HG02870 (cell line): ENCODE measurements around the gene RTN4IP1.
A peak's percentile ranks its signal among the peaks of the same experiment; 100 is the strongest.

Experiments
- ATAC-seq: cut with Tn5 transposase; IDR thresholded peaks from one replicate; pipeline ENCODE4 v1.9.1; 2021; ENCODE audit warnings: mild to moderate bottlenecking, moderate library complexity; ENCODE audit not compliant: unreplicated experiment

Gene RTN4IP1

GRCh38 chr6:106629103-106629858, at the start of gene RTN4IP1, which contains the start of gene QRSL1:
Gene RTN4IP1, minus strand, starts transcription at chr6:106629498. Its CDS starts 477 bp downstream, at chr6:106629021.
Gene QRSL1, plus strand, starts transcription at chr6:106629578. Its CDS starts 104 bp downstream, at chr6:106629682.
- peak; percentile 74 for ATAC-seq

- ATAC-seq = no peak
These were observed 48.0 kb upstream of the RTN4IP1 start for GRCh38 chr6:106677282-106677681.

DNA sequence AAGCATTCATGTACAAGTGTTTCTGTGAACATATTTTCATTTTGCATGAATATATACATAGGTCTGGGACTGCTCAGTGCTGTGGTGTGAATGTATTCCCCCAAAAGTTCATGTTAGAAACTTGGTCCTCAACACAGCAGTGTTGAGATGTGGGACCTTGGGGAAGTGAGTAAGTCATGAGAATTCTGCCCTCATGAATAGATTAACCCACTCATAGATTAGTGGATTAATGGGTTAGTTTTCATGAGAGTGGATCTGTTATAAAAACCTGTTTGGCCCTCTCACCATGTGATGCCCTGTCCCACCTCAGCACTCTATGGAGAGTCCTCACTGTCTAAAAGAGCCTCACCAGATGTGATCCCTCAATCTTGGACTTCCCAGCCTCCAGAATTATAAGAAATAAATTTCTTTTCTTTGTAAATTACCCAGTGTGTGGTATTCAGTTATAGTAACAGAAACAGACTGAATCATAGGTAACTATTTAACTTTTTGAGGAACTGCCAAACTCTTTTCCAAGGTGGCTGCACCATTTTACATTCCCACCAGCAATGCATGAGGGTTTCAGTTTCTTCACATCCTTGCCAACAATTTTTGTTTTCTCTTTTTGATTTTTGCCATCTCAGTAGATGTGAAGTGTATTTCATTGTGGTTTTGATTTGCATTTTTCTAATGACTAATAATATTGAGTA, 45.4 kb upstream of the RTN4IP1 start:
- ATAC-seq = no peak

- no peak for ATAC-seq
These were observed 42.4 kb upstream of the RTN4IP1 start for GRCh38 chr6:106671651-106672050.

DNA sequence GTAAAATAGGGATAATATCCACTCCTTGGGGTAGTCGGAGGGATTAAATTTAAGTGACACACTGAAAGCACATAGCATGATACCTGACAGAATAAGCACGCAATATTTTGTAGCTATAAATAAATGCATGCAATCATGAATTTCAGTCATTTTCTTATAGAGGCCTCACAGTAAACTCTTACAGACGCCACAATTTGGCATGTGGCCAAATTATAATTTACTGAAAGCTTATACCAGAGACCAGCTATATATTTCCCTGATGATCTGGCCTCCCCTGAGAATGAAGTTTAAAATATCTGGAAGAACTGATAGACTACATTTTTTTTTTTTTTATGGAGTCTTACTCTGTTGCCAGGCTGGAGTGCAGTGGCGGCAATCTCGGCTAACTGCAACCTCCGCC, 40.9 kb upstream of the RTN4IP1 start:
- no peak for ATAC-seq

- ATAC-seq = no peak
These were observed 37.7 kb upstream of the RTN4IP1 start for GRCh38 chr6:106667022-106667402.

DNA sequence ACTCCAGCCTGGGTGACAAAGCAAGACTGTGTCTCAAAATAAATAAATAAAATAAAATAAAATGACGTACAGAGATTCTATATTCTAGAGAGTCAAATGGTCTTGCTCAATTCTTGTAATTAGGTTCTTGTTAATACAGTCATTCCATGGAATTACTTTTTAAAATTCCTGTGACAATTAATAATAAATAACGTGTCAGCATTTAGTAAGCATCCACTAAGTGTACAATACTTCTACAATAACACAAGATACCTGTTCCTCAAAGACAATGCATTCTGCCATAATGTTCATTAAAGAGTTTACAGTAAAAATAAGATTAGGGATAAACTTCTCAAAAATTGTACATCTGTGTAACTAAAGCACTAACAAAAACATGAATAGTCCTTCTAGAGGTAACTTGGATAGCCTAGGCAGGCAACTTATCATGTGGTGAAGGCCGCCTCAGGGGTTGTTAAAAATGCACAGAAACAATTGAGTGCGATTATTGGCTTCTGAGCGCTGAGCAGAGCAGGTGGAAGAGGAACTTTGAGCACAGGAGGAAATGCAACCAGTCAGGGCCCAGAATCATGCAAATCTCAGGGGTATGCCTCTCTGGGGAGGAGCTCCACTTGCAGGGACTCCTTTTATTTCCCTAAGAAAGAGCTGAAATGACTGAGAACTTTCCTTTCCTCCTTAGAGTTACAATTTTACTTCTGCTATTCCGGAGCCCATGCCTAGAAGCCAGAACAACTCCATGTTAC, 37.2 kb upstream of the RTN4IP1 start:
- peak; percentile 99 for ATAC-seq

DNA sequence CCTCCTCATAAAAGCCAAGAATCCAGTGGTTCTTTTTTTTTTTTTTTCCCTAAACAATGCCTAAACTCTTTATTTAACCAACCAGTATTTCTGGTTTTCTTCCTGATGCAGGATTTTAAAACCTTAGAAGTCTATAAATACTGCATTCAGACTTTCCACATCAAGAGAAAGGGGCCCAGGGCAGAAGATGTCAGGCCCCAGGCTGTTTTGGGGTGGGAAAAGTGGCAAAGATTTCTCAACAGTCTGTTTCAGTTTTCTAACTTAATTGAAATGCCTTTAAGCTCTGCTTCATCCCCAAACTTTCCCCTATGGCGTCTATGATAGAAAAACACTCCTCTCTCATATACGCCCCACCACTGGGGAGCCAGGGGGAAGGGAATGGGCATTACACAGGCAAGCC, 33.2 kb upstream of the RTN4IP1 start:
- ATAC-seq = no peak

DNA sequence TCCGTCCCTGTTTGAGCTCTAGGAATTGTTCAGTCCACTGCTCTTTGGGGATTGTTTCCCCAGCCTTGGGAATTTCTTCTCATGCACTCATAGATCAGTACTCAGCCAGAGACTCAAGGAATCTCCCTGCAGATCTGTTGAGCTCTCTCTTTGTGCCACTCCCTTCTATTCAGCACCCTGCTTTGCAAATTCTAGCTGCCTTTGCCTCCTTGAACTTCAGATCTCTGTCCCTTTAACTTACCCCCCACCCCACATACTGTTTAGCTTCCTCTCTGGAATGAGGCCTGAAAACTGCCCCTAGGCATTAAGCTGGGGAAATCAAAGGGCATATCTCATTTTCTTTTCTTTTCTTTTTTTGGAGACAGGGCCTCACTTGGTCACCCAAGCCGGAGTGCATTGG, 30.6 kb upstream of the RTN4IP1 start:
- no peak for ATAC-seq

GRCh38 chr6:106658469-106658868, 29.2 kb upstream of the RTN4IP1 start:
- ATAC-seq = no peak

- peak; percentile 94 for ATAC-seq
These were observed 19.5 kb upstream of the RTN4IP1 start for GRCh38 chr6:106648651-106649308.

DNA sequence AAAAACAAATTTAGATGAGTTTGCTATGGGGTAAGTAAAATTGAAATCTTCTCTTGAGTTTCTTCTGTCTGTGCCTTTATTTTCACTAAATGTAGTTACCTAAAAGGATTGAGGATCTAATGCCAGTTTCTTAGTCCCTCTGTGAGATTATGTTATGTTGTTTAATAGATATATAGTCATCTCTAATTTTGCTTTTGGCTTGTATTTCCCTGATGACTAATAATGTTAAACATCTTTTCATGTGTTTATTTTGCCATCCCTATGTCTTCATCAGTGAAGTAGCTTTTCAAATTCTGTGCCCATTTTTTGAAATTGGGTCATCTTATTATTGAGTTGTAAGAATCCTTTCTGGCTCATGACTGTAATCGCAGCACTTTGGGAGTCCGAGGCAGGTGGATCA, 13.8 kb upstream of the RTN4IP1 start:
- no peak for ATAC-seq

DNA sequence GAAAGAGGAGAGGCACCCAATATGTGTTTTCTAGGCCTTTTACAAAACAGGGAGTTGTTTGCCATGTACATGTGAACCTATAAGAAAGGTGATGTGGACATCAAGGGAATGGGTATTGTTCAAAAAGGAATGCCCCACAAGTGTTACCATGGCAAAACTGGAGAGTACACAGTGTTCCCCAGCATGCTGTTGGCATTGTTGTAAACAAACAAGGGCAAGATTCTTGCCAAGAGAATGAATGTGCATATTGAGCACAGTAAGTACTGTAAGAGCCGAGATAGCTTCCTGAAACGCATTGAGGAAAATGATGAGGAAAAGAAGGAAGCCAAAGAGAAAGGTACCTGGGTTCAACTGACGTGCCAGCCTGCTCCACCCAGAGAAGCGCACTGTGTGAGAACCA, 13.2 kb upstream of the RTN4IP1 start:
- no peak for ATAC-seq

DNA sequence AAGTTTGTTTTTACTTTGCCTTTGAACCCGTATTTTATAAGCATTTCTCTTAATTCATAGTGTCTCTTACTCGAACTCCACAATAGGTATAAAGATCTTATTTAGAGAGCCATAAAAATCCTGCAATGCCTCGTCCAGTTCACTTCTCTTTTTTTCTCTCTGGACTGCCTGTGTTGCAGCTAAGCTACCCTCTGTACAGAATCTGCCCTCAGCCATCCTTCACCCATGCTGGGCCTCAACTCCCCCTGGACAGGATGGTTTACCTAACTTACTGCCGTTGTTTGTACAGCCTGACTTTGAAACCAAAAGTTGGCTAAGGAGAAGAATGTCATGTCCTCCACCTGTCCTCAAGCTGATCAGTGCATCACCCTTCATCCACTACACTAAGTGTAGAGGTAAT, 10.5 kb upstream of the RTN4IP1 start:
- no peak for ATAC-seq

DNA sequence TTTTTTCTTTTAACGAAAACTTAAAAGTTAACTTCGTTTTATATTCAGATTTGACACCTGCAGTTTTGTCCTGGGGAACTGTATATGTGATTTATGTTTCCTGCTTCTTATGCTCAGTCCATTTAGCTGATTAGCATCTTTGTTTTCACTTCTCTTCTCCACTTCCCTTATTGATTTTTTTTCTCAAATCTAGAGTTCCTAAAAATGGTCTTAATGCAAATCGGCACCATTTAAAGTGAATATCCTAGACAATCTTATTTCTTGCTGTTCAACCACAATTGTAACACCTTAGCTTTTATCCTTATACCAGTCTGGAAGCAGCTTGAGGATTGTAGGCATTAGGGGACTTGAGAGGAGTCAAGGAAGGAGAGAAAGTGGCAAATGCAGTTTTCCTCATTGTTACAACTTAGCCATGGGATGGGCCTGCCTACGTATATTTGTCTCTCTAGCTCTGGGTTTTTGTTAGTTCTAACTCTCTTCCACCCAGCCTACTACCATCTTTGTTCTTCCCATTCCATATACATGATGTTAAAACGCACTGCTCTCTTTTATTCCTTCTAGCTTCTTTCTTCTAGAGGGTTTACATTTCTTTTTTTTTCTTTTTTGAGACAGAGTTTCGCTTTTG, 8.5 kb upstream of the RTN4IP1 start:
- ATAC-seq = peak; percentile 69

GRCh38 chr6:106637051-106637716, 7.9 kb upstream of the RTN4IP1 start:
- peak; percentile 22 for ATAC-seq

GRCh38 chr6:106634565-106634964, 5.3 kb upstream of the RTN4IP1 start:
- ATAC-seq = no peak

DNA sequence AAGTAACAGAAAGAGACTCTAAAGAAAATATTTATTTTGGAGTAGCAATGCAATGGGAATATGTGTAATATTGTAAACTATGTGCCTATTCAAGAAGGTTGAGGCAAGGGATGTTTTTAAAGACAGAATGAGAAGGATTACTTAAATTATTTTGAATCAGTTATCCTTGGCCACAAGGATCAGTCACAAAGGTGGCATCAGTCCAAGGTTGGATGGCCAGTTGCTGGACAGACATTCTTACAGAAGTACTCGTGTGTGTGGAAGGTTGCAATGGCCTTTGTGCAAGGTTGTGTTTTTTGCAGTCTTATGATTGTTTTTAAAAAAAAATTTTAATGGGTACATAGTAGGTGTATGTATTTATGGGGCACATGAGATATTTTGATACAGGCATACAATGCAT, 2.0 kb upstream of the RTN4IP1 start:
- ATAC-seq = no peak

DNA sequence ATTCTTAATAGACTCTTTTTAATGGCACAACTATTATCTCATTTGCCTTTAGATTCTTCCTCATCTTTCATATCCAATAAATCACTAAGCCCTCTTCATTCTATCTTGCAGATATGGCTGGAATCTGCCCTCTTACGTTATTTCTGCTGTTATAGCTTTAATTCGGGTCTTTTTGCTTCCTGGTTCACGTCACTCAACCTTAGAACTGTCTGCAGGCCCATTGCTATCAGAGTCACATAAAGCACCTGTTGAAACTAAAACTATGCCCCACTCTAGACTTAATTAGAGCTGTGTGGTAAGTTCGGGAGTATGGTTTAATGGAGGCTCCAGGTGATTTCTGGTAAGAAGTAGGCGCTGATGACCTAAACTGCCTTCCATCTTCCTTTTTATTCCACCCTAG, 1.1 kb upstream of the RTN4IP1 start:
- ATAC-seq = no peak

DNA sequence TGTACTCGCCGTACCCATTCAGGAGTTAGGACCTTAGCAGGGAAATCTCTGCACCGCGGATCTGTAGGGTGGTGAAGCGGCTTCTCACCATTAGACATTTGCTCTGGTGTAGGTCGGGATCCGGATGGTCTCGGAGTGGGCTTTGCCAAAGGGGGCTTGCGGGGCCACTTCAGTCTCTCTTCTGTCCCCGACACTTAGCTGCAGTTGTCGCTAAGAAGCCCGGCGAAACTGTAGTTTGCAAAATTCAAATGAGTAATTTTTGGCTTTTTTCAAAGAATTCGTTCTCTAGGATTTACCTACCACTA, 513 bp upstream of the RTN4IP1 start:
- ATAC-seq = peak; percentile 6
